ENCODE measurements around the gene GALR1. TPM values are rescaled to one million over a fixed set of nuclear protein-coding genes. Genes with fewer than 3 reads are reported as not detected.

Gene GALR1
- total RNA-seq, 6 experiments from 2014 or later, result not detected

DNA sequence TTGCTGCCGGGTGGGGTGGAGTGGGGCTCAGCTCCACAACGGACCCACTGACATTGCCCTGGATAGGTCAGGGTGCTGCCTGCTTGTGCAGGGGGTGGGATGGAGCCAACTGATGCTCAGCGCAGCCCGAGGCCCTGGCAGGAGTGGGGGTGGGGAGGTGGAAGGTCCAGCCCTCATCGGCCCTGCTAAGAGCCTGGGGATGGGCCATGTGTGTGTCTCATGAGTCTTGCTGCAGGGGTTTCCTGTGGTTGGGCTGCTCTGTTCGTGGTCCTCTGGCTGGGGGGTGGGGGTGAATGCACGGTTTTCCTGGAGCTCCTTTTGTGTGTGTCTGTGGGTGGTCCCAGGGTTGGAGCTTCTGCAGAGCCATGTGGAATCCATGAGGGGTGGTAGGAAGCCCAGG, 39.4 kb upstream of the GALR1 start:
- Mint-ChIP-seq H3K4me3 (no peak overlapping the region; the same call in 1 of the 2 replicates), H3K27ac (no peak overlapping the region), H3K9me3 (no peaks in the 10 kb centered on the region), H3K27me3 (ENCODE audit: insufficient read depth) (peaks cover 4% of the 10 kb centered on the region), H3K4me1 (ENCODE audit: low read depth) (peaks cover 46% of the 10 kb centered on the region), H3K36me3 (ENCODE audit: low read depth) (no peaks in the 10 kb centered on the region)
- no peak for DNase-seq
- TF ChIP-seq, protein P1, sequence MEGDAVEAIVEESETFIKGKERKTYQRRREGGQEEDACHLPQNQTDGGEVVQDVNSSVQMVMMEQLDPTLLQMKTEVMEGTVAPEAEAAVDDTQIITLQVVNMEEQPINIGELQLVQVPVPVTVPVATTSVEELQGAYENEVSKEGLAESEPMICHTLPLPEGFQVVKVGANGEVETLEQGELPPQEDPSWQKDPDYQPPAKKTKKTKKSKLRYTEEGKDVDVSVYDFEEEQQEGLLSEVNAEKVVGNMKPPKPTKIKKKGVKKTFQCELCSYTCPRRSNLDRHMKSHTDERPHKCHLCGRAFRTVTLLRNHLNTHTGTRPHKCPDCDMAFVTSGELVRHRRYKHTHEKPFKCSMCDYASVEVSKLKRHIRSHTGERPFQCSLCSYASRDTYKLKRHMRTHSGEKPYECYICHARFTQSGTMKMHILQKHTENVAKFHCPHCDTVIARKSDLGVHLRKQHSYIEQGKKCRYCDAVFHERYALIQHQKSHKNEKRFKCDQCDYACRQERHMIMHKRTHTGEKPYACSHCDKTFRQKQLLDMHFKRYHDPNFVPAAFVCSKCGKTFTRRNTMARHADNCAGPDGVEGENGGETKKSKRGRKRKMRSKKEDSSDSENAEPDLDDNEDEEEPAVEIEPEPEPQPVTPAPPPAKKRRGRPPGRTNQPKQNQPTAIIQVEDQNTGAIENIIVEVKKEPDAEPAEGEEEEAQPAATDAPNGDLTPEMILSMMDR (IDR thresholded peaks at IDR 0.05), result no peak

DNA sequence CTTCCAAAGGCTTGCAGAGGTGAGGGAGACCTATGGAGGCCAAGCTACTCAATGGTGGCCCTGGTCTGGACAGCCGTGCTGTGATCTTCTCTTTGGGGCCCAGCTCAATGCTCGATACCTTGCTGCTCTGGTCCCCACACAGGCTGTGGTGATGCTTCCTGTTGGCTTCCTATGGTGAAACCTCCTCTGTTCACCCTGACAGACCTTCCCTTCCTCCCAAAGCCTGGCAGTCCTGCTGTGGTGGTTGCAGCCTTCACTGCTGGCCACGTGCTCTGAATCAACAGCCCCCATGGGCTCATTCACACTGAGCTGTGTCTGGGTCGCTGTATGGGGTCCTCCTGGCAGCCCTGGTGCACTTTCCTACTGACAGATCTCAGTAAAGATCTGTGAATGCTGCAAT, 31.0 kb upstream of the GALR1 start:
- TF ChIP-seq, protein P1 (IDR thresholded peaks at IDR 0.05), result no peak
- Mint-ChIP-seq H3K27me3 (ENCODE audit: insufficient read depth) (peaks cover 11% of the 10 kb centered on the region), H3K4me3 (no peak overlapping the region), H3K4me1 (ENCODE audit: low read depth) (peaks cover 7% of the 10 kb centered on the region; the same call in 1 of the 2 replicates), H3K36me3 (ENCODE audit: low read depth) (no peaks in the 10 kb centered on the region), H3K27ac (no peak overlapping the region), H3K9me3 (no peaks in the 10 kb centered on the region)
- DNase-seq, result no peak

DNA sequence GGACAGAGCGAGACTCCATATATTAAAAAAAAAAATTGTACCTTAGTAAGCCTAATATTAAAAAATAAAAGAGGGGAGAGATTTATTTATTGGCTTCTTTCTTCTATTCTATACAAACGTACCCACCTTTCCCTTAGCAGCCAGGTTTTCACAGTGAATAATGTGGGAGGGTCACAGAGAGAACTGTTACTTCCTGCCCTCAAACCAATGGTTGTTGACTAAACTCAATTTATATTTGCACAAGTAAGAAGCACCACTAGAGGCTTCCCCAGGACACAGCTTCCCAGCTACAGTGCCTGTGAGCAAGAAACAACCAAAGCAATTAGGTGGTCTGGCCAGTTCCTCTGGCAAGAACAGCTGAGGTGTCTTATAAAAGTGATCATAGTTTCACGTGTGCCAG, 28.9 kb upstream of the GALR1 start:
- peaks cover 10% of the 10 kb centered on the region; the same call in 1 of the 2 replicates for H3K4me1 Mint-ChIP-seq (ENCODE audit: low read depth)
- no peaks in the 10 kb centered on the region for H3K36me3 Mint-ChIP-seq (ENCODE audit: low read depth)
- H3K4me3 Mint-ChIP-seq, result no peak overlapping the region
- H3K27ac Mint-ChIP-seq, result no peak overlapping the region
- DNase-seq, result no peak
- peaks cover 11% of the 10 kb centered on the region for H3K27me3 Mint-ChIP-seq (ENCODE audit: insufficient read depth)
- H3K9me3 Mint-ChIP-seq, result no peaks in the 10 kb centered on the region
- TF ChIP-seq, protein P1 (IDR thresholded peaks at IDR 0.05), result no peak

DNA sequence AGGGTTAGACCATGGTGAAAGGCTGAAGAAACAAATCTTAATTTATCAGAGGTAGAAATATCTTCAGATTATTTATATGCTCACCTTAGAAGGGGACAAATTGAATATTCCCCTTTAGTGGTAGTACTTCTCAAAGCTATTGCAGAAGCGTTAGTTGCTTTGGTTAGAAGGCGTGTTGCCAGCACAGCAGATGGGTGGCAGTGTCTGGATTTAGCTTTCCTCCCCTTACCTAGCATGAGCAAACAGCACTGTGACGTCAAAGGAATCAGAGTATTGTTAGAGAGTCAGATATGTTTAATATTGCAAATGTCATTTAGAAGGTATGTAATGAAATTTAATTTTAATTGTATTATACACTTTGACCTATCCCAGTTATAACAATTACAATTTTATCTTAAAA, 27.2 kb upstream of the GALR1 start:
- Mint-ChIP-seq H3K27ac (no peak overlapping the region), H3K36me3 (ENCODE audit: low read depth) (no peaks in the 10 kb centered on the region), H3K4me1 (ENCODE audit: low read depth) (peaks cover 10% of the 10 kb centered on the region; the same call in 1 of the 2 replicates), H3K9me3 (no peaks in the 10 kb centered on the region), H3K27me3 (ENCODE audit: insufficient read depth) (peaks cover 6% of the 10 kb centered on the region), H3K4me3 (no peak overlapping the region)
- DNase-seq, result no peak
- TF ChIP-seq, protein P1 (IDR thresholded peaks at IDR 0.05), result no peak

DNA sequence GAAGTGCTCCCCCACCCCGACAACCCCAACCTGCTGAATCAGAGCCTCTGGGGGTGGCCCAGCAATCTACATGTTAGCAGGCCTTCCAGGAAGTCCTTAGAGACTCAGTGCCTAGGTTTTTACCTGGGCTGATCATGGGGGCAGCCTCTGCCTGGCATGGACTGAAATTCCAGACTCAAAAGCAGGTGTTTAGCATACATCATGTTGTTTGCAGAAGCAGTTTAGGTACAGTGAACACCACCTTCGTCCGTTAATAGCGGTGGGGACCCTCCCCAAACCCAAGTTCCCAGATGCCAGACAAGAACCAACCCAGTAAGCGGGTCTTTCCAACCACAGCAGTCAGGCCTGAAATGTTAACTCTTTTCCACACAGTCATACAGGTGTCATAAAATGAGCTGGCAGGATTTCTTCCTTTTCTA, 26.4 kb upstream of the GALR1 start:
- Mint-ChIP-seq H3K36me3 (ENCODE audit: low read depth) (no peaks in the 10 kb centered on the region), H3K4me1 (ENCODE audit: low read depth) (peaks cover 10% of the 10 kb centered on the region; the same call in 1 of the 2 replicates), H3K27ac (no peak overlapping the region; the same call in 1 of the 2 replicates), H3K9me3 (no peaks in the 10 kb centered on the region), H3K27me3 (ENCODE audit: insufficient read depth) (peaks cover 6% of the 10 kb centered on the region), H3K4me3 (no peak overlapping the region)
- TF ChIP-seq, protein P1 (IDR thresholded peaks at IDR 0.05), result no peak
- DNase-seq, result no peak

DNA sequence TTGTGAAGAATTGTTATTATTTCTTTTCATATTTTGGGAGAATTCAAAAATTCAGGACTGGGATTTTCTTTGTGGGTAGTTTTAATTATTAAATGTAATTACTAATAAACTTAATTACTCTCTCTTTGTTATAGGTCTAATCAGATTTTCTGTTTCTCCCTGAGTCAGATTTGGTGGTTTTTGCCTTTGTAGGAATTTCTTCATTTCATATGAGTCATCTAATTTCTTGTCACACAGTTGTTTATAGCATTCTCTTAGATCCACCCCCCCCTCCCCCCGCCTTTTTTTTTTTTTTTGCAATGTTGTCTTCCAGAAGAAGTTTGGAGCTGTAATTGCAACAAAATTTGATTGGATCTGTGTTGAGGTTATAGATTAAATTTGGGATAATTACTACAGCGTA, 26.0 kb upstream of the GALR1 start:
- peaks cover 10% of the 10 kb centered on the region; the same call in 1 of the 2 replicates for H3K4me1 Mint-ChIP-seq (ENCODE audit: low read depth)
- peaks cover 6% of the 10 kb centered on the region for H3K27me3 Mint-ChIP-seq (ENCODE audit: insufficient read depth)
- DNase-seq, result no peak
- no peaks in the 10 kb centered on the region for H3K9me3 Mint-ChIP-seq
- TF ChIP-seq, protein P1 (IDR thresholded peaks at IDR 0.05), result no peak
- H3K4me3 Mint-ChIP-seq, result no peak overlapping the region
- H3K27ac Mint-ChIP-seq, result no peak overlapping the region
- no peaks in the 10 kb centered on the region for H3K36me3 Mint-ChIP-seq (ENCODE audit: low read depth)

Data from HFFc6 (cell line).